Breast epithelium (tissue), 3 donors: ENCODE data around the gene CIZ1.

Source experiments
- POLR2A ChIP-seq: fragments of 450-650 bp; IDR thresholded peaks from one replicate; pipeline ENCODE4 v1.6.1; 2016; ENCODE audit warnings: antibody characterized with exemption, mild to moderate bottlenecking, moderate library complexity
- POLR2AphosphoS5 ChIP-seq, 3 donors: sonication (generic); formaldehyde crosslinking; IDR thresholded peaks; one replicate each; pipeline ENCODE4 v1.6.1; 2017; ENCODE audit warnings: antibody characterized with exemption in 3 of 3
- TF ChIP-seq, protein P1 (sequence below), 3 donors: fragments of 450-650 bp; IDR thresholded peaks; one replicate each; pipeline ENCODE4 v1.5.1; 2016 to 2017; ENCODE audit warnings: antibody characterized with exemption in 3 of 3, mild to moderate bottlenecking in 3 of 3, moderate library complexity in 3 of 3

DNA sequence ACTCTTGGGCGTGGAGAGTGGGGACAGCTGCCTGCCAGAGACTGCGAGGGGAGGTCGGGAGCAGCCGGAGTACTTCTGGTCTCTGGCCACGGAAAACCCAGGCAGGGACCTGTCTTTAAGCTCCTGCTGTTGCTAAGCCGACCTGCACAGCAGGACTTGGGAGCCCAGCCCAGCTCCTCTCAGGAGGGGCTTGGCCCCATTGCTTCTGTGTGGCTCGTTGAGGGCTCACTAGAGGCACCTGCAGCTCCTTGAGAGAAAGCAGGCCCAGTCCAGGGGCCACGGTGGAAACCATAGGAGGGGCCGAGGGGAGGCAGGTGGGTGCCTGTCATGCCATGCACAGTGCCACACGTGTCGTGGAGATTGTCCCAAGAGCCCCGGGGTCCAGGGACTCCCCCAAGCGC, 45.4 kb downstream of the CIZ1 start:
- TF ChIP-seq, protein P1, sequence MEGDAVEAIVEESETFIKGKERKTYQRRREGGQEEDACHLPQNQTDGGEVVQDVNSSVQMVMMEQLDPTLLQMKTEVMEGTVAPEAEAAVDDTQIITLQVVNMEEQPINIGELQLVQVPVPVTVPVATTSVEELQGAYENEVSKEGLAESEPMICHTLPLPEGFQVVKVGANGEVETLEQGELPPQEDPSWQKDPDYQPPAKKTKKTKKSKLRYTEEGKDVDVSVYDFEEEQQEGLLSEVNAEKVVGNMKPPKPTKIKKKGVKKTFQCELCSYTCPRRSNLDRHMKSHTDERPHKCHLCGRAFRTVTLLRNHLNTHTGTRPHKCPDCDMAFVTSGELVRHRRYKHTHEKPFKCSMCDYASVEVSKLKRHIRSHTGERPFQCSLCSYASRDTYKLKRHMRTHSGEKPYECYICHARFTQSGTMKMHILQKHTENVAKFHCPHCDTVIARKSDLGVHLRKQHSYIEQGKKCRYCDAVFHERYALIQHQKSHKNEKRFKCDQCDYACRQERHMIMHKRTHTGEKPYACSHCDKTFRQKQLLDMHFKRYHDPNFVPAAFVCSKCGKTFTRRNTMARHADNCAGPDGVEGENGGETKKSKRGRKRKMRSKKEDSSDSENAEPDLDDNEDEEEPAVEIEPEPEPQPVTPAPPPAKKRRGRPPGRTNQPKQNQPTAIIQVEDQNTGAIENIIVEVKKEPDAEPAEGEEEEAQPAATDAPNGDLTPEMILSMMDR (IDR thresholded peaks at IDR 0.05), result no peak
- TF ChIP-seq POLR2AphosphoS5 (IDR thresholded peaks at IDR 0.05), result no peak
- TF ChIP-seq POLR2A, result no peak
